ENCODE data around the gene STX18.
"Not testable (repeated sequence)": the region's sequence is repeated elsewhere in the genome, so short reads cannot be mapped to it uniquely, and the experiment has no call there.

The STX18 gene

DNA sequence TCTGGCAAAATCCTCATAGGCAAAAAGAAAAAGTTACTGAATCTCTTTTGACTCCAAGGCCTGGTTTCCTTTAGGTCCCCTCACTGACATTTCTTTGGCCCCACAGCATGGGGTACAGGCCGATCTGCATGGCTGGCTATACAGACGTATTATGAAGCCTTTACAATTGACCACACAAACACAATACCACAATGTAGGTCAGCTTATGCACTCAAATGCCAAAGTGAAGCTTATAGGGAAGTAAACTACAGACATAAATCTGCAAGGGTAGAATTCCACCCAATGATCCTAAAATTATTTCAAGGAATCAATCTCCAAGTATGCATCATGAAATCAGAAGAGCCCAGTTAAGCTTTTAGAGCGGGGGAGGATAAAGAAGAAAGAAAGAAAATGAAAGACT lies 20.7 kb downstream of the STX18 start:
- DNase-seq (ENCODE audit: low spot score), result no peak

DNA sequence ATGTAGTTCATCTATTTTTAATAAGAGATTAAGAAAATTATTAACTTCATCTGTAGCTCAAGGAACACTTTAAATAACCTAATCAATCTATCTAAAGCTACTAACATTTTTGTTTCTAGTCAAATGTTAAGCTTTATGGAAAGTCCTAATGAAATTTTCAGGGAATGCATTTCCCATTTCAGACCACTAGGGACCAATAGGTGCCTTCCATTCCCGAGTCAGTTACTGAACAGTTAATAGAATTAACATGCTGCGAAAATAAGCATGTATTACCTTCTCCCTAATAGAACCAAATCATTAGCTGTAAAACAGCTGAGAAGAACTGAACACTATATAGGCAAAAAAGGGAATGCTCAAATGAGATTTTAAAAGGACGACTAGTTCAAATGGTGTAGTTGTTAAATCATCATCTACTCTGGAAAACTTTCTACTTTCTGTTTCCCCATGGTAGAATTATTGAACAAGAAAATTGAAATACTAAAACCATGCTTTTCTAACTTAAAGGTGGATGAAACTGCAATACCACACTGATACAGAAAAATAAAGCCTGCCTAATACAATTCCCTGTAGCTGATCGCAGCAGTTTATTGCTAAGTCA lies 22.5 kb downstream of the STX18 start:
- no peak for DNase-seq (ENCODE audit: low spot score)
- no peak for TF ChIP-seq CTCF (IDR thresholded peaks at IDR 0.05; ENCODE audit: extremely low read depth, missing control alignments)

More for the DNA sequence above, 20.7 kb downstream of the STX18 start:
- no peak for TF ChIP-seq CTCF (IDR thresholded peaks at IDR 0.05; ENCODE audit: extremely low read depth, missing control alignments)

DNA sequence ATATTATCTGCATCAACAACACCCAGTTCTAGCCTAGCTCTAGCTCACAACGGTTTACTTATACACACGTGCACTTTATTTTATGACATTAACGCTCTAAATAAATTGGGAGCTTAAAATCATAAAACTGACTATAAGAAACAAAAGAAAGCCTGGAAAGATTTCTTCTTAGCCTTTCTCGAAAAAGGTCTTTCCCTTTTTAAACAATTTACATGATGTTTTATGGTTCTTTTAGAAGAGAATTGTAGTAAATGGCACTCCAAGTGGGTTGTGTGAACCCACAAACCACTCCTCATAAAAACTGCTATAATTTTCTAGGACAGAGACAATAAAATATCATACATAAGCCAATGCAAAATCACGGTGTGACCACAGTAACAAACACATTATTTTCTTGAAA lies 23.1 kb downstream of the STX18 start:
- DNase-seq (ENCODE audit: low spot score), result no peak
- TF ChIP-seq CTCF (IDR thresholded peaks at IDR 0.05; ENCODE audit: extremely low read depth, missing control alignments), result no peak

DNA sequence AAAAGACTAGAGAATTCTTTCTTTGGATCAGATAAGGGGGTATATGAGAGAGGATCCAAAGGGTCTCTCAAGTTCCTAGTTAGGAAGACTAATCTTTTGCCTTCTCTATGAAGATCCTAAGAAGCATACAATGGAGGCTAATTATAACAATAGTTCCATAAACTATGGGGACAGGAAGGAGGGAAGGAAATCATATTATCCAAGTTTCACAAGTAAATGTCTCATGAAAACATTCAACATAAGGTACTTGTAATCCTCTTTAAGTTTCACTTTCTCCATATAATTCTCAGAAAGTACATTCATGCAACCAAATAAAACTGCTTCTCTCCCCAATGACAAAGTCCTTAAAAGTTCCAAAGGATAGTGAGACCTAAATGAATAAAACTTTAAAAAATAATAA lies 27.1 kb downstream of the STX18 start:
- no peak for DNase-seq (ENCODE audit: low spot score)
- no peak for TF ChIP-seq CTCF (IDR thresholded peaks at IDR 0.05; ENCODE audit: extremely low read depth, missing control alignments)

GRCh38 chr4:4512282-4512681 lies 29.6 kb downstream of the STX18 start:
- DNase-seq (ENCODE audit: low spot score), result no peak
- TF ChIP-seq CTCF (IDR thresholded peaks at IDR 0.05; ENCODE audit: extremely low read depth, missing control alignments), result no peak

- not testable (repeated sequence) for DNase-seq (ENCODE audit: low spot score)
Observed at GRCh38 chr4:4510641-4511040, 31.2 kb downstream of the STX18 start.

DNA sequence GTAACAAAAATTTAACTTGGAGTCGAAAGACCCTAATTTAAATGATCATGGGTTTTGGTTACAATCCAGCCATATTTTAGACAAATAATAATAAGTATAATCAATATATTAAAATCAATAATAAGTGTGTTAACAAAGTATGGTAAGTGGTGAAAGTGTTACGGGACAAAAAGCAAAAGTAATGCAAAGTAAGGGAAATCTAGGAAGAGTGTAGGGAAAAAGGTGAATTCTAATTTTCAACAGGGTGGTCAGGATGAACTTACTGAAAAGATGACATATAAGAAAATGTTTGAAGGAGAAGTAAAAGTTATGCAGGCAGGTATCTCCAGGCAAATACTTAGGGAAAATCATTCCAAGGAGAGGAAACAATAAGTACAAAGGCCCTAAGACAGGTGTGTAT lies 32.3 kb downstream of the STX18 start:
- no peak for DNase-seq (ENCODE audit: low spot score)
- no peak for TF ChIP-seq CTCF (IDR thresholded peaks at IDR 0.05; ENCODE audit: extremely low read depth, missing control alignments)

GRCh38 chr4:4507923-4508322 lies 33.9 kb downstream of the STX18 start:
- peak; percentile 25 for DNase-seq (ENCODE audit: low spot score)

More at GRCh38 chr4:4507923-4508322, 33.9 kb downstream of the STX18 start:
- peak; percentile 23 for TF ChIP-seq CTCF (IDR thresholded peaks at IDR 0.05; ENCODE audit: extremely low read depth, missing control alignments)
